Measurements from ENCODE around the gene ST6GALNAC5.

Gene ST6GALNAC5

DNA sequence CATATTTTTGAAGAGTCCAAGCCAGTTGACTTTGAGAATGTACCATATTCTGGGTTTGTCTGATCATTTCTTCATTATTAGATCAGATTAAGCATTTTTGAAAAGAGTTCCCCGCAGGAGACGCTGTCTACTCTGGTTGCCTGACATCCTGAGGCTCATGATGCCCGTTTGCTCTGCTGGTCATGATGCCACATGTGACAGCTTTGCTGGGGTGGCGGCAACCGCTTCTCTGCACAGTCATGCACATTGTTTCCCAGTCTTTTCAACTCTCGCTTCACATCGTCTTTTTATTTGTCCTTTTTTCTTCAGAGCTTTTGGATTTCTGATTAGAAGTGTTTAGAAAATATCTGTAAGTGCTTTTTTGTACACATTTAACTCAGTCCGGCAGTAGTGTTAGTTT is 90.7 kb downstream of the ST6GALNAC5 start:
- Histone ChIP-seq H2BK120ac (ENCODE audit: insufficient read depth, low read length, poor library complexity) (no peak overlapping the region), H2AK5ac (ENCODE audit: low read length) (no peak overlapping the region), H4K8ac (ENCODE audit: low read depth, low read length) (no peak overlapping the region), H3K9me3 (ENCODE audit: insufficient read depth, low read depth, low read length) (no peaks in the 10 kb centered on the region), H3K4me1 (ENCODE audit: control insufficient read depth in 1 of 2, insufficient read depth in 2 of 2, low read length in 2 of 2) (no peaks in the 10 kb centered on the region), H2AFZ (ENCODE audit: insufficient read depth, low read length, poor library complexity) (no peak overlapping the region), H3K79me2 (ENCODE audit: control insufficient read depth, insufficient read depth, low read length, poor library complexity) (no peaks in the 10 kb centered on the region), H3K27ac (ENCODE audit: low read depth, low read length) (no peak overlapping the region), H3K14ac (ENCODE audit: low read length) (no peak overlapping the region), H2BK5ac (ENCODE audit: low read depth, low read length, poor library complexity) (no peak overlapping the region), H3K4me3 (ENCODE audit: low read depth, low read length) (no peak overlapping the region), H3K18ac (ENCODE audit: low read length) (no peak overlapping the region), H2BK12ac (ENCODE audit: low read length) (no peak overlapping the region), H4K91ac (ENCODE audit: low read depth, low read length) (no peak overlapping the region), H3K36me3 (ENCODE audit: control insufficient read depth in 1 of 2, insufficient read depth in 2 of 2, low read length in 2 of 2) (no peaks in the 10 kb centered on the region), H3K9ac (ENCODE audit: low read length) (no peak overlapping the region), H3K4ac (ENCODE audit: low read depth, low read length) (no peak overlapping the region), H4K12ac (ENCODE audit: low read depth, low read length) (no peak overlapping the region), H3K4me2 (ENCODE audit: low read length) (no peak overlapping the region), H3K27me3 (ENCODE audit: insufficient read depth, low read length) (no peaks in the 10 kb centered on the region), H3K79me1 (ENCODE audit: low read length) (no peaks in the 10 kb centered on the region), H3K23ac (ENCODE audit: low read length) (no peak overlapping the region)
- WGBS (ENCODE audit: extremely low coverage, insufficient coverage, insufficient read length): no CpG with 5 or more reads among the region's 8 CpGs
- DNase-seq: no peak

DNA sequence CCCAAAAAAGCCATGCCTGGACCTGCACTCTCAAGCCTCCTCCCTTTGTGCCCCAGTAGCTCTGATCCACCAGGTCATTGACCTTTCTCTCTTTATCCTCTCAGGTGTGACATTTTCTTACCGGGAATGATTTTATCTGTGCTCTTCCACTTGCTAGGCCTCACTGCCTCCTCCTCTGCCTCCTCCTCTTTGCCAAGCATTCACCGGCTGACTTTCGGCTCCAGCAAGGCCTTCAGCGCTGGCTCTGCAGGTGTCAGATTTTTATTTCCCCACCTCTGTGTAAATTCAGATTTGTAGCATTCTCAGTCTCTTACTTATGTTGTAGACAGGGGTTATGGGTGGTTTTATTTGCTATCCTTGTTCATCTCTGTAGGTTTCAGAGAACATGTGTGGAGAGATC is 91.5 kb downstream of the ST6GALNAC5 start:
- no CpG with 5 or more reads among the region's 4 CpGs for WGBS (ENCODE audit: extremely low coverage, insufficient coverage, insufficient read length)

GRCh38 chr1:76959556-76959955 is 92.3 kb downstream of the ST6GALNAC5 start:
- H3K79me2 ChIP-seq (ENCODE audit: control insufficient read depth, insufficient read depth, low read length, poor library complexity): no peaks in the 10 kb centered on the region
- no peak for DNase-seq
- no CpG with 5 or more reads among the region's 4 CpGs for WGBS (ENCODE audit: extremely low coverage, insufficient coverage, insufficient read length)
- no peak overlapping the region for H3K14ac ChIP-seq (ENCODE audit: low read length)
- no peak overlapping the region for H3K23ac ChIP-seq (ENCODE audit: low read length)
- no peak overlapping the region for H4K91ac ChIP-seq (ENCODE audit: low read depth, low read length)
- no peak overlapping the region for H2AFZ ChIP-seq (ENCODE audit: insufficient read depth, low read length, poor library complexity)
- no peaks in the 10 kb centered on the region for H3K79me1 ChIP-seq (ENCODE audit: low read length)
- H2BK120ac ChIP-seq (ENCODE audit: insufficient read depth, low read length, poor library complexity): no peak overlapping the region
- H3K27me3 ChIP-seq (ENCODE audit: insufficient read depth, low read length): no peaks in the 10 kb centered on the region
- no peak overlapping the region for H4K12ac ChIP-seq (ENCODE audit: low read depth, low read length)
- H3K27ac ChIP-seq (ENCODE audit: low read depth, low read length): no peak overlapping the region
- no peaks in the 10 kb centered on the region for H3K36me3 ChIP-seq (ENCODE audit: control insufficient read depth in 1 of 2, insufficient read depth in 2 of 2, low read length in 2 of 2)
- no peak overlapping the region for H3K4me2 ChIP-seq (ENCODE audit: low read length)
- H3K9me3 ChIP-seq (ENCODE audit: insufficient read depth, low read depth, low read length): no peaks in the 10 kb centered on the region
- H3K4me1 ChIP-seq (ENCODE audit: control insufficient read depth in 1 of 2, insufficient read depth in 2 of 2, low read length in 2 of 2): no peaks in the 10 kb centered on the region
- no peak overlapping the region for H4K8ac ChIP-seq (ENCODE audit: low read depth, low read length)
- H3K4me3 ChIP-seq (ENCODE audit: low read depth, low read length): no peak overlapping the region
- H2AK5ac ChIP-seq (ENCODE audit: low read length): no peak overlapping the region
- H3K18ac ChIP-seq (ENCODE audit: low read length): no peak overlapping the region
- H2BK5ac ChIP-seq (ENCODE audit: low read depth, low read length, poor library complexity): no peak overlapping the region
- no peak overlapping the region for H2BK12ac ChIP-seq (ENCODE audit: low read length)
- H3K4ac ChIP-seq (ENCODE audit: low read depth, low read length): no peak overlapping the region
- H3K9ac ChIP-seq (ENCODE audit: low read length): no peak overlapping the region

More for the DNA sequence above, 91.5 kb downstream of the ST6GALNAC5 start:
- H3K27me3 ChIP-seq (ENCODE audit: insufficient read depth, low read length): no peaks in the 10 kb centered on the region
- no peak overlapping the region for H4K12ac ChIP-seq (ENCODE audit: low read depth, low read length)
- no peak overlapping the region for H3K4ac ChIP-seq (ENCODE audit: low read depth, low read length)
- no peaks in the 10 kb centered on the region for H3K36me3 ChIP-seq (ENCODE audit: control insufficient read depth in 1 of 2, insufficient read depth in 2 of 2, low read length in 2 of 2)
- no peak overlapping the region for H2BK12ac ChIP-seq (ENCODE audit: low read length)
- no peaks in the 10 kb centered on the region for H3K9me3 ChIP-seq (ENCODE audit: insufficient read depth, low read depth, low read length)
- H3K4me2 ChIP-seq (ENCODE audit: low read length): no peak overlapping the region
- no peak overlapping the region for H4K8ac ChIP-seq (ENCODE audit: low read depth, low read length)
- H3K4me1 ChIP-seq (ENCODE audit: control insufficient read depth in 1 of 2, insufficient read depth in 2 of 2, low read length in 2 of 2): no peaks in the 10 kb centered on the region
- H3K79me1 ChIP-seq (ENCODE audit: low read length): no peaks in the 10 kb centered on the region
- H2BK5ac ChIP-seq (ENCODE audit: low read depth, low read length, poor library complexity): no peak overlapping the region
- H4K91ac ChIP-seq (ENCODE audit: low read depth, low read length): no peak overlapping the region
- H2BK120ac ChIP-seq (ENCODE audit: insufficient read depth, low read length, poor library complexity): no peak overlapping the region
- DNase-seq: no peak
- no peak overlapping the region for H2AK5ac ChIP-seq (ENCODE audit: low read length)
- H3K79me2 ChIP-seq (ENCODE audit: control insufficient read depth, insufficient read depth, low read length, poor library complexity): no peaks in the 10 kb centered on the region
- H2AFZ ChIP-seq (ENCODE audit: insufficient read depth, low read length, poor library complexity): no peak overlapping the region
- H3K14ac ChIP-seq (ENCODE audit: low read length): no peak overlapping the region
- H3K23ac ChIP-seq (ENCODE audit: low read length): no peak overlapping the region
- no peak overlapping the region for H3K27ac ChIP-seq (ENCODE audit: low read depth, low read length)
- H3K9ac ChIP-seq (ENCODE audit: low read length): no peak overlapping the region
- H3K4me3 ChIP-seq (ENCODE audit: low read depth, low read length): no peak overlapping the region
- H3K18ac ChIP-seq (ENCODE audit: low read length): no peak overlapping the region

GRCh38 chr1:76961181-76961819 is 94.0 kb downstream of the ST6GALNAC5 start:
- Histone ChIP-seq H3K4ac (ENCODE audit: low read depth, low read length) (no peak overlapping the region), H3K27ac (ENCODE audit: low read depth, low read length) (no peak overlapping the region), H3K27me3 (ENCODE audit: insufficient read depth, low read length) (no peaks in the 10 kb centered on the region), H3K23ac (ENCODE audit: low read length) (no peak overlapping the region), H3K36me3 (ENCODE audit: control insufficient read depth in 1 of 2, insufficient read depth in 2 of 2, low read length in 2 of 2) (no peaks in the 10 kb centered on the region), H3K18ac (ENCODE audit: low read length) (no peak overlapping the region), H3K9me3 (ENCODE audit: insufficient read depth, low read depth, low read length) (no peaks in the 10 kb centered on the region), H3K4me3 (ENCODE audit: low read depth, low read length) (no peak overlapping the region), H3K79me1 (ENCODE audit: low read length) (no peaks in the 10 kb centered on the region), H2BK12ac (ENCODE audit: low read length) (no peak overlapping the region), H3K4me1 (ENCODE audit: control insufficient read depth in 1 of 2, insufficient read depth in 2 of 2, low read length in 2 of 2) (no peaks in the 10 kb centered on the region), H4K12ac (ENCODE audit: low read depth, low read length) (no peak overlapping the region), H3K9ac (ENCODE audit: low read length) (no peak overlapping the region), H2BK5ac (ENCODE audit: low read depth, low read length, poor library complexity) (no peak overlapping the region), H4K8ac (ENCODE audit: low read depth, low read length) (no peak overlapping the region), H3K79me2 (ENCODE audit: control insufficient read depth, insufficient read depth, low read length, poor library complexity) (no peaks in the 10 kb centered on the region), H4K91ac (ENCODE audit: low read depth, low read length) (no peak overlapping the region), H2AK5ac (ENCODE audit: low read length) (no peak overlapping the region), H3K14ac (ENCODE audit: low read length) (no peak overlapping the region), H3K4me2 (ENCODE audit: low read length) (no peak overlapping the region), H2AFZ (ENCODE audit: insufficient read depth, low read length, poor library complexity) (no peak overlapping the region), H2BK120ac (ENCODE audit: insufficient read depth, low read length, poor library complexity) (no peak overlapping the region)
- no peak for DNase-seq
- no CpG with 5 or more reads among the region's 6 CpGs for WGBS (ENCODE audit: extremely low coverage, insufficient coverage, insufficient read length)

Data from trophoblast cell (in vitro differentiated cells and primary cell).